Esophagus squamous epithelium (tissue), 4 donors: ENCODE results near the gene DTNB.

ENCODE experiments used
- POLR2A ChIP-seq, 4 donors: fragments of 450-650 bp; IDR thresholded peaks; one replicate each; pipeline ENCODE4 v1.6.1; 2017; ENCODE audit warnings: antibody characterized with exemption in 4 of 4, mild to moderate bottlenecking in 4 of 4, moderate library complexity in 3 of 4
- TF ChIP-seq, protein P1 (sequence below), 6 experiments: fragments of 450-650 bp in 4 of 6; fragments of 200-600 bp in 2 of 6; sonication (generic) in 2 of 6; IDR thresholded peaks; one replicate each; pipeline ENCODE4 v1.5.1; 2016 to 2019; ENCODE audit warnings: antibody characterized with exemption in 6 of 6, mild to moderate bottlenecking in 4 of 6, moderate library complexity in 4 of 6

DNA sequence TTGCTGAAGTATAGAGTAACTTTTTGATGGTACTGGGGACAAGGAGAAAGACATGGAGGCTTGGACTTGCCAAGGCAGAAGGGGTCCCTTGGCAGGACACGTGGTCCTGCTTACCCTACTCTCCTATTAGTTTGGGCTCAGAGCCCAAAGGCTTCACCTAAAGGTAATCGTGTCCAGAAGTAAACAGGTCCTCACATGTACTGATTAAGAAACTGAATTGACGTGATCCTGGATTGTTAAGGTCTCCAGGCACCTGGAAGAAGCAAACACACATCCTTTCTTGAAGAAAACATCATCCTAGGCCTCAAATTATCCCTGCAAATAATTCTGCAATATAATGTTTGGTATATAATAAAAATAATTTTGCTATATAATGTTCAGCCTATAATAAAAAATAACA lies 50.0 kb downstream of the DTNB start:
- TF ChIP-seq, protein P1, sequence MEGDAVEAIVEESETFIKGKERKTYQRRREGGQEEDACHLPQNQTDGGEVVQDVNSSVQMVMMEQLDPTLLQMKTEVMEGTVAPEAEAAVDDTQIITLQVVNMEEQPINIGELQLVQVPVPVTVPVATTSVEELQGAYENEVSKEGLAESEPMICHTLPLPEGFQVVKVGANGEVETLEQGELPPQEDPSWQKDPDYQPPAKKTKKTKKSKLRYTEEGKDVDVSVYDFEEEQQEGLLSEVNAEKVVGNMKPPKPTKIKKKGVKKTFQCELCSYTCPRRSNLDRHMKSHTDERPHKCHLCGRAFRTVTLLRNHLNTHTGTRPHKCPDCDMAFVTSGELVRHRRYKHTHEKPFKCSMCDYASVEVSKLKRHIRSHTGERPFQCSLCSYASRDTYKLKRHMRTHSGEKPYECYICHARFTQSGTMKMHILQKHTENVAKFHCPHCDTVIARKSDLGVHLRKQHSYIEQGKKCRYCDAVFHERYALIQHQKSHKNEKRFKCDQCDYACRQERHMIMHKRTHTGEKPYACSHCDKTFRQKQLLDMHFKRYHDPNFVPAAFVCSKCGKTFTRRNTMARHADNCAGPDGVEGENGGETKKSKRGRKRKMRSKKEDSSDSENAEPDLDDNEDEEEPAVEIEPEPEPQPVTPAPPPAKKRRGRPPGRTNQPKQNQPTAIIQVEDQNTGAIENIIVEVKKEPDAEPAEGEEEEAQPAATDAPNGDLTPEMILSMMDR (IDR thresholded peaks at IDR 0.05) = no peak
- no peak for TF ChIP-seq POLR2A (IDR thresholded peaks at IDR 0.05)
